Measurements from ENCODE around the gene BBS7. TPM values are rescaled to one million over a fixed set of nuclear protein-coding genes. Genes with fewer than 3 reads are reported as not detected.

The BBS7 gene
- total RNA-seq: 10.5 and 14.5 TPM in 2 replicates

DNA sequence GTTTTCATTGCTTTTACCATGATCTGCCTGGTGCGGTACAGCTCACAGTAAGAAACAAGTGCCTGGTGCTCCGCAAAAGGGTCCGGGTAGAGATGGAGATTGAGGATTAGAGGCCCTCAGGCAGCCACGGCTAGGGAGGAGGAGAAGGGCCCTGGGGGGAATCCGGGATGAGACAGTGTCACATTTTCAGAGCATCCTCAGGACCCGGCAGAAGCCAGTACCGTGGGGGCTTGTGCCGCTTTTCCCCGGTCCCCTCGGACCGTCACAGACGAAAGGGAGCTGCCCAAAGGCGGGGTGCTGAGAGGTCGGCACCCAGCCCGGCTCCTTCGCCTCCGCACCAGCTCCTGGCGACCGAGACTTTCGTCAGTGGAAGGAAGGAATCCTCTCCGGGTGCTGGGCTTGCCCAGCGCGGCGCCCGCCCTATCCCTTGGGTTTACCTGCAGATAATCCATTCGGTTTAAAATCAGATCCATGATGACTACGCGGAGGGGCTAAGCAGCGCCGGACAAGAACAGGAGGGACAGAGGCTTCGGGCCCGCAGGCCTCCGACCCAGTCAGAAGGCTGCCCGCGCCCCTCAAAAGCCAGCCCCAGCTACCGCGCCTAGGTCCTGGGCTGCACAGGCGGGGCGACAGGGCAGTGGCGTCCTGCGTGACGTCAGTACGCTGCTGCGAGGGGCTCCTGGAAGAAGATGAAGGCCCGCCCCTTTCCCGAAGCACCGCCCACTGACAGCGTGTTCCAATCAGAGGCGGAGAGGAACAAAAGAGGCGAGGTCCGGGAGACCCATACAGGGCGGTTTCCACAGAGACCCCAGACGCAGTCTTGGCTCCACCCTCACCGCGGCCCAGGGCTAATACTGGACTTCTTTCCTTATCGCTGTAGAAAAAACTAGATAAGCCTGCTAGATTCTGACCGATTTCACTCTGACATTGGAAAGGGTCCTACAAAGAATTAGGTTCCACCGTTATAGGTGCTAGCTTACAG is at the start of gene BBS7:
TSS of gene BBS7 (minus strand) at position 634 of the 982 bp plus-strand sequence. CDS start at position 473, 161 bp downstream.

DNA sequence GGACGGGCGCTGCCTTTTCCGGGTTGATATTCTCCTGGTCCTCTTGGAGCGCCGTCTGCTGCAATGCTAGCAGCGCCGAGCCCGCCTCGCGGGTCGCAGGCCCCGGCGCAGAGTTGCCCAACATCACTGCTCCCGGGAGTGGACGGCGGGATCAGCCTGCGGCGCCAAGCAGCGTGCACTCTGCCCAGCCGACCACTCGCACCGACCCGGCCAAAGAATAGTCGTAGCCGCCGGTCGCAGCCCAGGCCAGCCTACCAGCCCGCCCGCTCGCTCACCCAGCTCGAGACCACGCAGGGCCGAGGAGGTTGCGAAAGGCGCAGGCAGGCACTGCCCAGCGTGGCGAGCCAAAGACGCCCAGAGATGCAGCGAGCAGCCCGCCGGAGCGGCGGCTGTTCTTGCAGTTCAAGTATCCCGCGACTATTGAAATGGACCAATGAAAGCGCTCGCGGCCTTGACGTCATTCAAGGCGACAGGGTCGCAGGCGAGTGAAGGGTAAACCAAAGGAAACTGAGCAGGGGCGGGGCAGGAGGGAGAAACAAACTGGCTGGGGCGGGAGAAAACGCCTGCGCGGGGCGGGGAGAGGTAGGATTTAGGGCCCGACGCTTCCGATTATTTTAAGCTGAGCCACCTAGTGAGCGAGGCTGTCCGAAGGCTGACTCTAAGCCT is 46.6 kb downstream of the BBS7 start, which contains the start of gene CCNA2:
TSS of gene CCNA2 (minus strand) at position 379 of the 666 bp plus-strand sequence. CDS start at position 124, 255 bp downstream.

DNA sequence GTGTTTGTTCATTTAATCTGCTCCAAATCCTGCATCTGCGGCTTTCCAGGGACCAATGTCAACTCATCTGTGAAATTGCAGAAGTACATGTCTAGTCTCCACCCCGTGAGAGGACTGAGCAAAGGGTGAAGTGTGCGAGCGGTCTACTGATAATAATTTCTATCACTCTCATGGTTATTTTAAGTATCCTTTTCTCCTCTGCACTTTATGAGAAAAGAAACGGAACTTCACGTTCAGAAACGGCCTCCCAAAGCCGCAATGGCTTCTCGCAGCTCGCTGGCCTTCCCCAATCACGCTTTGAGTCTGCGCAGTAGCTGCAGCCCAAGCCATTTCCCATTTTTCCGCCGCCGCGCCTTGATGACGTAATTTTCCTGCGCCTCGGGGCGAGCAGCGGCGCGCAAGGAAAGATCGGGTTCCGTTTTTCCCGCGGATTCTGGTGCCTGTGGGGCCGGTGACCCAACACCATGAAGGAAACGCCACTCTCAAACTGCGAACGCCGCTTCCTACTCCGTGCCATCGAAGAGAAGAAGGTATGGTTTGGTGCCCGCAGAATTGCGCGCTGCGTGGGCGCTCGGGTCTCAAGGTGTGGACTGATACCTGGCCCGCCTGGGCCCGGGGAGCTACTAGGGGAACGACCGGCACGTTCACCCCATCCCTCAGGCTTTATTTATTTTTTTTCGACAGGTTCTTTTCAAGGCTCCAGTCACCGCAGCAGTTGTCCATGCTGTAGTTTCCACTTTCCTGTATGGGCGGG is 69.1 kb downstream of the BBS7 start, which contains the start of gene EXOSC9:
TSS of gene EXOSC9 (plus strand) at position 363 of the 754 bp plus-strand sequence. CDS start at position 465, 102 bp downstream.

Other genes with a start within 250 kb of the BBS7 start
- gene ANXA5, start 173.5 kb downstream of the BBS7 start, total RNA-seq: 151 and 510 TPM in 2 replicates
- 0.65 and 1.0 TPM in 2 replicates for gene SMIM43, start 105.3 kb downstream of the BBS7 start, total RNA-seq
- gene EXOSC9, start 69.2 kb downstream of the BBS7 start, total RNA-seq: 29.3 and 45.8 TPM in 2 replicates
- 32.5 and 59.1 TPM in 2 replicates for gene CCNA2, start 46.6 kb downstream of the BBS7 start, total RNA-seq
- under 0.01 TPM in 1 of 2 replicates, not detected in the other for gene TRPC3, start 81.6 kb upstream of the BBS7 start, total RNA-seq

Measured in bladder microvascular endothelial cell (primary cell).